HEK293T (cell line): ENCODE measurements around the gene SZT2.

ENCODE experiments used
- CTCF ChIA-PET: fragments of 350-600 bp; formaldehyde crosslinking; extraction: SDS; loops from one replicate; lab custom pipeline; 2021; ENCODE audit warnings: antibody characterized with exemption, inconsistent platforms; lab: Yijun Ruan, JAX
- POLR2A ChIA-PET: fragments of 350-600 bp; formaldehyde crosslinking; extraction: SDS; loops from one replicate; lab custom pipeline; 2020; ENCODE audit warnings: antibody characterized with exemption, inconsistent platforms; lab: Yijun Ruan, JAX
- DNase-seq: peaks from one replicate; pipeline ENCODE4 v3.0.0; 2012; ENCODE audit warnings: mixed read lengths; ENCODE audit errors: extremely low spot score
- ARNT ChIP-seq: fragments of 450-650 bp; IDR thresholded peaks from 2 replicates; pipeline ENCODE4 v1.6.1; 2017; ENCODE audit warnings: mild to moderate bottlenecking
- BHLHE40 ChIP-seq: fragments of 450-650 bp; IDR thresholded peaks from 2 replicates; pipeline ENCODE4 v1.6.1; 2016; ENCODE audit warnings: mild to moderate bottlenecking, moderate library complexity, borderline replicate concordance
- CTBP1 ChIP-seq: fragments of 450-650 bp; IDR thresholded peaks from 2 replicates; pipeline ENCODE4 v1.6.1; 2016; ENCODE audit warnings: borderline replicate concordance
- ELF4 ChIP-seq: fragments of 450-650 bp; IDR thresholded peaks from 2 replicates; pipeline ENCODE4 v1.6.1; 2017; ENCODE audit warnings: antibody characterized with exemption
- FOXA1 ChIP-seq: fragments of 450-650 bp; IDR thresholded peaks from 2 replicates; pipeline ENCODE4 v1.6.1; 2016; ENCODE audit warnings: mild to moderate bottlenecking
- FOXK2 ChIP-seq: fragments of 450-650 bp; IDR thresholded peaks from 2 replicates; pipeline ENCODE4 v1.6.1; 2016; ENCODE audit warnings: mild to moderate bottlenecking
- FOXM1 ChIP-seq: fragments of 450-650 bp; IDR thresholded peaks from 2 replicates; pipeline ENCODE4 v1.6.1; 2017; ENCODE audit warnings: mild to moderate bottlenecking, borderline replicate concordance
- HDGF ChIP-seq: fragments of 450-650 bp; IDR thresholded peaks from 2 replicates; pipeline ENCODE4 v1.6.1; 2017; ENCODE audit warnings: antibody characterized with exemption, borderline replicate concordance
- L3MBTL2 ChIP-seq: fragments of 450-650 bp; conservative IDR thresholded peaks from 2 replicates; pipeline ENCODE4 v1.6.1; 2016; ENCODE audit warnings: mild to moderate bottlenecking
- LEF1 ChIP-seq: fragments of 450-650 bp; IDR thresholded peaks from 2 replicates; pipeline ENCODE4 v1.6.1; 2017; ENCODE audit warnings: mild to moderate bottlenecking, borderline replicate concordance
- NFRKB ChIP-seq: fragments of 450-650 bp; IDR thresholded peaks from 2 replicates; pipeline ENCODE4 v1.6.1; 2016; ENCODE audit warnings: mild to moderate bottlenecking, moderate library complexity
- PKNOX1 ChIP-seq: fragments of 450-650 bp; IDR thresholded peaks from 2 replicates; pipeline ENCODE4 v1.6.1; 2016
- SP1 ChIP-seq: fragments of 450-650 bp; IDR thresholded peaks from 2 replicates; pipeline ENCODE4 v1.6.1; 2017
- SUZ12 ChIP-seq: fragments of 450-650 bp; IDR thresholded peaks from 2 replicates; pipeline ENCODE4 v1.6.1; 2016; ENCODE audit warnings: mild to moderate bottlenecking
- TARDBP ChIP-seq: fragments of 450-650 bp; IDR thresholded peaks from 2 replicates; pipeline ENCODE4 v1.6.1; 2016
- ZNF384 ChIP-seq: fragments of 450-650 bp; IDR thresholded peaks from 2 replicates; pipeline ENCODE4 v1.6.1; 2016

Gene SZT2

GRCh38 chr1:43439781-43440180, 50.1 kb downstream of the SZT2 start:
- POLR2A ChIA-PET, result no interaction called here
- TF ChIP-seq ARNT, result no peak
- no peak for TF ChIP-seq PKNOX1
- CTCF ChIA-PET, result no interaction called here
- DNase-seq, result no peak

DNA sequence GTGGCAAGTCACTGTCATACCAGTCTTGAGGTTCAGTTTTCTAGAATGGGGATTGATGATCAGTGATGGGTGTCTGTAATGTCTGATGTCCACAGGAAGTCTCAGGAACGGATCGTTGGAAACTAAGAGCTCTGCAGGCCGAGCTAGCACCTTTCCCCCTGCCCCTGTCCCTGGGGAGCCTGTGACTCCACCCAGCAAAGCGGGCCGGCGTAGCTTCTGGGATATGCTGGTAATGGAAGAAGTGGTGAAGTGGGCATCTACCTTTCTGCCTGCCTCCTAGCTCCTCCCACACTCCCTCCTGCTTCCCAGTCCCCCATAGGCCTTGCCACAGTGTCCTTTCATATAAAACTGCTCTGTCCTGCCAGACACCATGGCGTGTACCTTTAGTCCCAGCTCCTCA, 50.7 kb downstream of the SZT2 start:
- POLR2A ChIA-PET, result no interaction called here
- CTCF ChIA-PET, result no interaction called here
- no peak for TF ChIP-seq HDGF
- TF ChIP-seq ELF4, result no peak
- TF ChIP-seq PKNOX1, result no peak
- TF ChIP-seq FOXA1, result no peak
- TF ChIP-seq FOXK2, result no peak
- TF ChIP-seq L3MBTL2, result no peak
- TF ChIP-seq SUZ12, result no peak
- TF ChIP-seq NFRKB, result no peak
- TF ChIP-seq BHLHE40, result no peak
- TF ChIP-seq ARNT, result no peak
- no peak for TF ChIP-seq ZNF384
- DNase-seq, result no peak

- TF ChIP-seq ELF4 (no peak), SP1 (no peak), PKNOX1 (no peak), TARDBP (no peak), LEF1 (no peak), CTBP1 (no peak), SUZ12 (no peak), FOXM1 (no peak), FOXK2 (no peak), BHLHE40 (no peak), ZNF384 (no peak), ARNT (no peak), NFRKB (no peak)
- POLR2A ChIA-PET, result no interaction called here
- CTCF ChIA-PET, result no interaction called here
- DNase-seq, result no peak
Measured at GRCh38 chr1:43441166-43441893, 51.6 kb downstream of the SZT2 start.

DNA sequence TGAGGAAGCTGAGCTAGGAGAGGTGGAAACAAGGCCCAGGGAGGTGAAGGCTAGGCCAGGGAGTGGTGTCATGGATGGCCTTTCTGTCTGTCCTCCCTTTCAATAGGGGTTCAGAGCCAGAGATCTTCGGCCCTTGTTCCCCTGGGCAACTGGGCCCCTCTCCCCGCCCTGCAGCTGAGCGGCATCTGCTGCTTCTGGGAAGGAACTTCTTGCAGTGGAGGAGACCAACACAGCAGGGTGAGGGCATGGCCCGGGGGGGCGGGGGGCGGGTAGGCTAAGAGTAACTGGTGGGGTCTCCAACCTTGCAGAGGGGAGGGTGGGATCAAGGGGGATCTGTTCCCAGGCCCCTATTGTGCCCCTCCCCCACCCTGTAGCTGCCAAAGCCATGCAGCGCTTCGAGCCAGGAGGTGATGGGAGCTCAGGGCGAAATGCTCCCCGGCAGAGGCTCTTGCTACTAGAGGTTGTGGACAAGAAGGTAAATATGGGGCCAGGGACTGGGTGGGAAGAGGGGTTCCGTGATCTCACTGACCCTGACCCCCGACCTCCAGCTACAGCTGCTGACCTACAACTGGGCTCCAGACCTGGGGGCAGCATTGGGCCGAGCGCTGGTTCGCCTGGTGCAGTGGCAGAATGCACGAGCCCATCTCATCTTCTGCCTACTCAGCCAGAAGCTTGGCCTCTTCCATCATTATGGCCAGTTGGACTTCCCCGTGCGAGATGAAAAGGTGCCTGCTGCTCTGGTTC, 52.4 kb downstream of the SZT2 start:
- TF ChIP-seq FOXM1 (no peak), SP1 (no peak), NFRKB (no peak), ARNT (no peak), ELF4 (no peak), HDGF (no peak), PKNOX1 (no peak), SUZ12 (no peak), TARDBP (no peak), FOXA1 (no peak), CTBP1 (no peak), BHLHE40 (no peak), FOXK2 (no peak), ZNF384 (no peak), L3MBTL2 (no peak), LEF1 (no peak)
- no peak for DNase-seq
- ChIA-PET CTCF (no interaction called here), POLR2A (interaction anchor here (1.7 kb wide), 1 partner anchor 12 kb away, joined by 7 read pairs; the partner anchor contains the start of gene HYI)

DNA sequence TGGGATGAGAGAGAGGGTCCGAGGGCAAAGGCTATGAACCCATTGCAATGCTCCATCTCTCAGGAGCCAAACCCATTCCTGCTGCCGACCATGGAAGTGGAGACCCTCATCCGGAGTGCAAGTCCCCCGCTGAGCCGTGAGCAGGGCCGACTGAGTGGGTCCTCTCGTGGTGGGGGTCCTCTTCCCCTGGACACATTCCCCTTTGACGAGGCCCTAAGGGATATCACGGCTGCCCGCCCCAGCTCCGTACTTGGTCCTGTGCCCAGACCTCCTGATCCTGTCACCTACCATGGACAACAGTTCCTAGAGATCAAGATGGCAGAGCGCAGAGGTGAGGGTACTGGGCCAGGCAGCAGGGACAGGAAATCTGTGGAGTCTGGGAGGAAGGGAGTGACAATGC, 53.1 kb downstream of the SZT2 start:
- no peak for DNase-seq
- ChIA-PET CTCF (no interaction called here), POLR2A (interaction anchor here (1.7 kb wide), 1 partner anchor 11 kb away, joined by 7 read pairs; the partner anchor contains the start of gene HYI)
- no peak for TF ChIP-seq FOXK2
- no peak for TF ChIP-seq LEF1
- TF ChIP-seq ZNF384, result no peak
- TF ChIP-seq L3MBTL2, result no peak
- TF ChIP-seq FOXM1, result no peak
- no peak for TF ChIP-seq BHLHE40
